Subcutaneous abdominal adipose tissue (tissue), 5 donors: Measurements from ENCODE around the gene FLNA.
"Not testable (repeated sequence)": the region's sequence is repeated elsewhere in the genome, so short reads cannot be mapped to it uniquely, and the experiment has no call there.

Experiments
- H3K27ac ChIP-seq: one replicate; pipeline ENCODE4 v1.7.0; 2013; ENCODE audit warnings: low read depth, mild to moderate bottlenecking, inconsistent platforms, low read length, moderate library complexity
- H3K27me3 ChIP-seq, 5 donors: one replicate each; pipeline ENCODE4 v1.7.0; 2013; ENCODE audit warnings: low read length in 5 of 5, inconsistent platforms in 1 of 5; ENCODE audit not compliant: control insufficient read depth in 5 of 5, insufficient read depth in 4 of 5
- H3K36me3 ChIP-seq, 5 donors: one replicate each; pipeline ENCODE4 v1.7.0; 2013; ENCODE audit warnings: low read length in 5 of 5; ENCODE audit not compliant: control insufficient read depth in 5 of 5, insufficient read depth in 5 of 5
- H3K4me1 ChIP-seq, 5 donors: one replicate each; pipeline ENCODE4 v1.7.0; 2013; ENCODE audit warnings: low read length in 5 of 5, mild to moderate bottlenecking in 3 of 5, moderate library complexity in 1 of 5; ENCODE audit not compliant: control insufficient read depth in 5 of 5, insufficient read depth in 5 of 5
- H3K4me3 ChIP-seq, 5 donors: one replicate each; pipeline ENCODE4 v1.7.0; 2013; ENCODE audit warnings: low read length in 5 of 5, low read depth in 1 of 5
- H3K9ac ChIP-seq, 5 donors: one replicate each; pipeline ENCODE4 v1.7.0; 2013; ENCODE audit warnings: low read length in 5 of 5, mild to moderate bottlenecking in 4 of 5, moderate library complexity in 3 of 5
- H3K9me3 ChIP-seq, 5 donors: one replicate each; pipeline ENCODE4 v1.7.0; 2013; ENCODE audit warnings: low read length in 5 of 5; ENCODE audit not compliant: control insufficient read depth in 5 of 5
- donor health status: healthy.
- donor health status: healthy.
- donor health status: healthy.
- donor health status: healthy.
- donor health status: healthy.

FLNA gene

GRCh38 chrX:154312116-154312515 lies 62.3 kb downstream of the FLNA start:
- Histone ChIP-seq H3K9ac (no peak overlapping the region), H3K4me3 (no peak overlapping the region), H3K9me3 (no peaks in the 10 kb centered on the region), H3K27ac (no peak overlapping the region), H3K27me3 (peaks cover 2 to 18% (median 6%) of the 10 kb centered on the region in 5 donors), H3K4me1 (peaks cover 0 to 16% (median 13%) of the 10 kb centered on the region in 5 donors), H3K36me3 (no peaks in the 10 kb centered on the region)

- Histone ChIP-seq H3K4me3 (no peak overlapping the region), H3K27ac (no peak overlapping the region), H3K4me1 (peaks cover 0 to 16% (median 15%) of the 10 kb centered on the region in 5 donors), H3K36me3 (no peaks in the 10 kb centered on the region), H3K9me3 (no peaks in the 10 kb centered on the region), H3K9ac (no peak overlapping the region), H3K27me3 (peaks cover 4 to 18% (median 6%) of the 10 kb centered on the region in 5 donors)
Measured at GRCh38 chrX:154310616-154311536, 63.6 kb downstream of the FLNA start.

GRCh38 chrX:154309041-154309775 lies 65.2 kb downstream of the FLNA start:
- Histone ChIP-seq H3K9ac (no peak overlapping the region), H3K4me3 (no peak overlapping the region), H3K9me3 (no peaks in the 10 kb centered on the region), H3K27me3 (peaks cover 4 to 24% (median 6%) of the 10 kb centered on the region in 5 donors), H3K4me1 (peaks cover 0 to 16% (median 15%) of the 10 kb centered on the region in 5 donors), H3K27ac (no peak overlapping the region), H3K36me3 (no peaks in the 10 kb centered on the region)

GRCh38 chrX:154308108-154308946 lies 66.1 kb downstream of the FLNA start:
- H3K9ac ChIP-seq, result no peak overlapping the region
- no peaks in the 10 kb centered on the region for H3K36me3 ChIP-seq
- H3K4me3 ChIP-seq, result no peak overlapping the region
- H3K4me1 ChIP-seq, result peaks cover 0 to 16% (median 15%) of the 10 kb centered on the region in 5 donors
- no peaks in the 10 kb centered on the region for H3K9me3 ChIP-seq
- H3K27me3 ChIP-seq, result peaks cover 4 to 24% (median 7%) of the 10 kb centered on the region in 5 donors
- H3K27ac ChIP-seq, result no peak overlapping the region

GRCh38 chrX:154307202-154307601 lies 67.2 kb downstream of the FLNA start:
- no peaks in the 10 kb centered on the region for H3K36me3 ChIP-seq
- peaks cover 0 to 16% (median 15%) of the 10 kb centered on the region in 5 donors for H3K4me1 ChIP-seq
- no peak overlapping the region for H3K4me3 ChIP-seq
- peaks cover 4 to 25% (median 7%) of the 10 kb centered on the region in 5 donors for H3K27me3 ChIP-seq
- no peaks in the 10 kb centered on the region for H3K9me3 ChIP-seq
- no peak overlapping the region for H3K27ac ChIP-seq
- no peak overlapping the region for H3K9ac ChIP-seq

GRCh38 chrX:154305541-154306205 lies 68.8 kb downstream of the FLNA start:
- Histone ChIP-seq H3K27me3 (peaks cover 0 to 23% (median 7%) of the 10 kb centered on the region in 5 donors), H3K36me3 (no peaks in the 10 kb centered on the region), H3K4me3 (no peak overlapping the region), H3K4me1 (peaks cover 0 to 16% (median 15%) of the 10 kb centered on the region in 5 donors), H3K27ac (no peak overlapping the region), H3K9me3 (no peaks in the 10 kb centered on the region), H3K9ac (no peak overlapping the region)

GRCh38 chrX:154304846-154305245 lies 69.6 kb downstream of the FLNA start:
- peaks cover 0 to 16% (median 15%) of the 10 kb centered on the region in 5 donors for H3K4me1 ChIP-seq
- no peak overlapping the region for H3K9ac ChIP-seq
- H3K27me3 ChIP-seq, result peaks cover 0 to 22% (median 7%) of the 10 kb centered on the region in 5 donors
- H3K27ac ChIP-seq, result no peak overlapping the region
- H3K4me3 ChIP-seq, result no peak overlapping the region
- H3K9me3 ChIP-seq, result no peaks in the 10 kb centered on the region
- no peaks in the 10 kb centered on the region for H3K36me3 ChIP-seq

- no peak overlapping the region for H3K4me3 ChIP-seq
- peaks cover 0 to 22% (median 7%) of the 10 kb centered on the region in 5 donors for H3K27me3 ChIP-seq
Measured at GRCh38 chrX:154303476-154303875, 71.0 kb downstream of the FLNA start.

GRCh38 chrX:154302998-154303397 lies 71.4 kb downstream of the FLNA start:
- Histone ChIP-seq H3K27me3 (peaks cover 0 to 22% (median 6%) of the 10 kb centered on the region in 5 donors), H3K4me1 (peaks cover 0 to 12% (median 7%) of the 10 kb centered on the region in 5 donors)
- H3K9me3 ChIP-seq, H3K27ac ChIP-seq, H3K4me3 ChIP-seq, H3K36me3 ChIP-seq, H3K9ac ChIP-seq: not testable (repeated sequence)

More at GRCh38 chrX:154303476-154303875, 71.0 kb downstream of the FLNA start:
- no peak overlapping the region for H3K27ac ChIP-seq
- peaks cover 0 to 16% (median 11%) of the 10 kb centered on the region in 5 donors for H3K4me1 ChIP-seq
- no peaks in the 10 kb centered on the region for H3K9me3 ChIP-seq
- H3K36me3 ChIP-seq, result no peaks in the 10 kb centered on the region
- H3K9ac ChIP-seq, result no peak overlapping the region
